Measurements from ENCODE around the gene AADACL4.

The AADACL4 gene

DNA sequence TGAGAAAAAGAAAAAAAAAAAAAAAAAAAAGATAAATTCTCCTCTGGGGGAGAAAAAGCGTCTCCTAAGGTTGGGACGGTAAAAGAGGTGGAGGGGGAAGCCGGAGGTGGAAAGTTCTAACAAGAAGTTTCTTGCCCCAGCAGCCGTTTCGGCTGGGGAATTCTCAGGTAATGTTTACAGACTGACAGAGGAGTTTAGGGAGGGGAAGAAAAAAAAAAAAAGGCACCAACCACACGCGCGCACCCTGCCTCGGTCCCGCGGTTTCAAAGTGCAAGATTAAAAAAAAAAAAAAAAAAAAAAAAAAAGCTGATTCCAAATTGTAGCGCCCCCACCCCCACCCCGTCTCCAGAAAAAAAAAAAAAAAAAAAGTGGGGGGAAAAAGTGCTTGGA, 26.4 kb upstream of the AADACL4 start:
- peak overlapping the region; percentile 82 for H3K4me3 Mint-ChIP-seq
- H3K27ac Mint-ChIP-seq = peak overlapping the region; percentile 95
- peaks cover 73% of the 10 kb centered on the region for H3K4me1 Mint-ChIP-seq (ENCODE audit: low read depth)
- peaks cover 46% of the 10 kb centered on the region for H3K27me3 Mint-ChIP-seq
- no peaks in the 10 kb centered on the region for H3K9me3 Mint-ChIP-seq
- intact Hi-C loops (cut with micrococcal nuclease) = loop anchor here (10.0 kb wide), 2 partner anchors 213 to 273 kb away; no protein-coding TSS in a partner anchor
- peaks cover 5% of the 10 kb centered on the region for H3K36me3 Mint-ChIP-seq (ENCODE audit: low read depth)

DNA sequence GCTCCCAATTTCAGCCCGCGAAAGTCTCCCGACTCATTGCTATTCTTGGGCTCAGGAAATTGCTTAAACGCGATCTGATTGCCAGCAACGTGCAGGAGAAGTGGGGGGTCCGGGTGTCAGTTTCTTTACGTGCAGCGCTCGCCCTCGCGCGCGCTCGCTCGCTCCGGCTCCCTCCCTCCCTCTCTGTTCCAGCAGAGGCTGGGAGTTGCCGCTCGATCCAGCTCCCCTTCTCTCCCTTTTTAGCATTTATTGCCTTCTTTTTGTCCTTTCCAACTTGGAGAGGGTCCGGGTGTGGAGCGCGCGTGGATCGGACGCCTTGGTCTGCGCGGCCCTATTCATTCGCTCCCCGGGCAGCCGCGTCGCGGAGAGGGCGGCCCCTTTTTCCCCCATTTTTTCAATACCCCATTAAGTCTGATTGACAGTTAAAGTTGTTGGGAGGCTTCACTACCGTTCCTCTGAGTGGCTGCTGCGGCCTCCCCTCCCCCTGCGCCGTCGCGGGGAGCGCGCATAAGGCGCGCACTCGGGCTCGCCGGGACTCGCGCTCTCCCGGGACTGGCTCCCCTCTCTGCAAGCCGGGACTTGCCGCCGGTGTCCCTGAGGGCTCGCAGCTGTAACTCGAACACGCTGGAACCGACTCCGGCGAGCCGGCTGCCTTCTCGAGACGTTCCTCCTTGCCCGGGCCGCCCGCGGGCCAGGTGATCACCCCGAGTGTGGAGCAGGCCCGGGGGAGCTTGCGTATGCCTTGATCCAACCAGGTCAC, 25.8 kb upstream of the AADACL4 start, which contains the start of gene DHRS3:
Gene DHRS3 (minus strand): TSS at position 310 of the 760 bp plus-strand sequence. CDS start 862 bp downstream, outside the sequence.
- peaks cover 4% of the 10 kb centered on the region for H3K36me3 Mint-ChIP-seq (ENCODE audit: low read depth)

DNA sequence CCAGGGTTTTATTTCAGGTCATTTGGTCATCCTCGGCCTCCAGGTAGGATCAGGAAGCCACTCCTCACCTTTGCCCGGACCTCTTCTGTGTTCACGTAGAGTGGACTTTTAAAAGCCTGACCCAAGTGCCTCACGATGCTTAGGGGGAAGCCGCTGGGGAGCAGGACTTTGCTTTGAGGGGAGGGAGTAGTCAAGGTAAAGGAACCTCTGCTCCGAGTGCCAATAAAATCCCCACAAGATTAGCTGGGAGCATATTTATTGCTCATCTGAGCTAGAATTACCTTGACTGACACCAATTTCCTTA, 25.3 kb upstream of the AADACL4 start:
- H3K9me3 Mint-ChIP-seq = no peaks in the 10 kb centered on the region
- H3K36me3 Mint-ChIP-seq (ENCODE audit: low read depth) = peaks cover 4% of the 10 kb centered on the region
- peaks cover 64% of the 10 kb centered on the region for H3K4me1 Mint-ChIP-seq (ENCODE audit: low read depth)
- intact Hi-C loops (cut with micrococcal nuclease) = loop anchor here (10.0 kb wide), 2 partner anchors 214 to 274 kb away; no protein-coding TSS in a partner anchor
- H3K4me3 Mint-ChIP-seq = peak overlapping the region; percentile 82
- H3K27ac Mint-ChIP-seq = peak overlapping the region; percentile 95
- H3K27me3 Mint-ChIP-seq = peaks cover 40% of the 10 kb centered on the region

More for the DNA sequence above, 25.8 kb upstream of the AADACL4 start, which contains the start of gene DHRS3:
- Mint-ChIP-seq H3K27ac (peak within 1 kb of the TSS; percentile 95), H3K9me3 (no peaks in the 10 kb centered on the region), H3K4me1 (ENCODE audit: low read depth) (peaks cover 69% of the 10 kb centered on the region), H3K4me3 (peak within 1 kb of the TSS; percentile 82), H3K27me3 (peaks cover 40% of the 10 kb centered on the region)
- intact Hi-C loops (cut with micrococcal nuclease) = loop anchor here (10.0 kb wide), 2 partner anchors 213 to 273 kb away; no protein-coding TSS in a partner anchor

DNA sequence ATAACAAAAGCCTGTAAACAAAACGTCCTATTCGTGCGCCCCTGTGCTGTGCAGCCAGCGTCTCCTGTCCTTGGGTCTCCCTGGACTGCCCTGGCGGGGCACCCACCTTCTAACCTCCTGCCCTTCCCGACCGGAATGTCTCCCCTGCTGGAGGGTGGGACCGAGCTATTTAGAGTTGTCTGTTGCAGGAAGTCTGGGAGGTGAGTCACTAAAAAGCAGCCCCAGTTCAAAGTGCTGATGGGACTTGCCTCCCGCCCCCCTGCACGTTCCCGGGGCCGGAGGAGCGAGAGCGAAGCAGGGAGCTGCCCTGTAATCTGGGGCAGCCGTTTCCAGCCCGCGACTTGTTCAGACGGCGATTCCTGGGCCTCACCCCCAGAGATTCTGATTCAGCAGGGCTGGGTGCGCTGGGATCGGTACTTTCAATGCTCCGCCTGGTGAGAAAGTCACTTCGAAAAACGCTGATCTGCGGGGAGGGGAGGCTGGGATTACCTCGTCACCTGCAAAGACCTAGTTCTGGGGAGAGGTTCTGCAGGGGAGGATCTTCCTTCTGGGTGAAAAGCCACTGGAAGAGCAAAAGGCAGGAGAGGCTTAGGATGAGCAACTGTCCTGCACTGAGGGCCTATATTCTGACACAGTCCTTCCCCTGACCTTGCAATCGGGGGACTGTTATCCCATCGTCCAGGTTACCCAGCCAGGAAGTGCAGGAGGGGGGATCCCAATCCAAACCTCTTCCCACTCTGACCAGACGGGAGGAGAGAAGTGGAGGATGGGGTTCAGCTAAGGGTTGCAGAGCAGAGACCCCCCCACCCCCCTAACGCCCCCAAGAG, 24.7 kb upstream of the AADACL4 start:
- Mint-ChIP-seq H3K4me3 (peak overlapping the region; percentile 82), H3K27ac (peak overlapping the region; percentile 95), H3K4me1 (ENCODE audit: low read depth) (peaks cover 58% of the 10 kb centered on the region), H3K36me3 (ENCODE audit: low read depth) (peaks cover 4% of the 10 kb centered on the region), H3K27me3 (peaks cover 41% of the 10 kb centered on the region), H3K9me3 (no peaks in the 10 kb centered on the region)
- intact Hi-C loops (cut with micrococcal nuclease) = loop anchor here (10.0 kb wide), 2 partner anchors 214 to 274 kb away; no protein-coding TSS in a partner anchor

DNA sequence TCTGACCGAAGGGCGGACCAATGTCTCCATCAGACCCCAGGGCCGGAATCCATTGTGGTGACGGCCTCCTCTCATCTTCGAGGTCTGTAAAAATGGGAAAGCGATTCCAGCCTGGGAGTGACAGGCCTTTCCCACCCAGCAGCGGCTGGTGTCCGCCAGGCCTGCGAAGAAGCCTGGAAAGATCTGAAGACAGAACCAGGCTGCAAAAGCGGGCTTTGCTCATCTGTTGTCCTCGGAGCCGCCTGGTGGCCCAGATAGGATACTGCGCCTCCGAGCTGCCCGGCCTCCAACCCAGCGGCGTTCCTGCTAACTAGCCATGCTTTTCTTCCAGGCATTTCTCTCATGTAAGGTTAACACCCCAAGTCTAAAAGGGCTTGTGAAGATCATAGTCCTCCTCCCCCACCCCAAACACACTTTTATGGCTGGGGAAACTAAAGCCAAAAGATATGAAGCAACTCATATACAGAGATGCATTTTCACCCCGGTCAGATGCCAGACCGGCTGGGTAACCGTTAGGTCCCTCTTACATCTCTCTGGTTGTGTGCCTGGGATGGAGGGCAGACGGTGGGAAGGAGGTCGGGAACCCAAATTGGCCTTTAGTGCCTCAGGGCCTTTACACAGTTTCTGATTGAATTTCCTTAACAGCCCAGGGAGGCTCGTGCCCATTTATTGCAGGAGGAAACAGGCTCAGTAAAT, 23.9 kb upstream of the AADACL4 start:
- H3K27me3 Mint-ChIP-seq = peaks cover 42% of the 10 kb centered on the region
- peaks cover 1% of the 10 kb centered on the region for H3K36me3 Mint-ChIP-seq (ENCODE audit: low read depth)
- no peaks in the 10 kb centered on the region for H3K9me3 Mint-ChIP-seq
- peak overlapping the region; percentile 20 for H3K4me3 Mint-ChIP-seq
- peaks cover 51% of the 10 kb centered on the region for H3K4me1 Mint-ChIP-seq (ENCODE audit: low read depth)
- intact Hi-C loops (cut with micrococcal nuclease) = loop anchor here (5.0 to 10.0 kb wide), 3 partner anchors 68 to 275 kb away; no protein-coding TSS in a partner anchor
- H3K27ac Mint-ChIP-seq = no peak overlapping the region

DNA sequence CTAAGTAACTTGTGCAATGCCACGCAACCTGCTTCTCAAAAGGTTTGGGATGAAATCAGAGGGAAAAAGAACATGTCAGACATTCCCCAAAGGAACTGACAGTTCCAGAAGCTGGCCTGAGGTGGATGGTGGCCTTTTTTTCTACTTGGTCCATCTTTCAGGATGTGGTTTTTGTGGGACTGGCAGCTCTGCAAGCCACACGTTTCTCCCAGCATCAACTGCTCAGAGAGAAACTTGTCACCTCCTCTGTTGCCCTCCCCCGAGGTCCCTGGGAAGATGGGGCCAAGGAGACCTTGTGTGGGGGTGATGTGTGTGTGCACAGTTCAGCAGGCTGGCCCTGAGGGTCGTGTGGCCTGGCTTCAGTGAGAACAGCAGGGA, 23.4 kb upstream of the AADACL4 start:
- intact Hi-C loops (cut with micrococcal nuclease) = loop anchor here (5.0 kb wide), 1 partner anchor 68 kb away; no protein-coding TSS in a partner anchor
- H3K36me3 Mint-ChIP-seq (ENCODE audit: low read depth) = no peaks in the 10 kb centered on the region
- no peak overlapping the region for H3K4me3 Mint-ChIP-seq
- H3K27ac Mint-ChIP-seq = no peak overlapping the region
- H3K4me1 Mint-ChIP-seq (ENCODE audit: low read depth) = peaks cover 45% of the 10 kb centered on the region
- H3K27me3 Mint-ChIP-seq = peaks cover 42% of the 10 kb centered on the region
- no peaks in the 10 kb centered on the region for H3K9me3 Mint-ChIP-seq

DNA sequence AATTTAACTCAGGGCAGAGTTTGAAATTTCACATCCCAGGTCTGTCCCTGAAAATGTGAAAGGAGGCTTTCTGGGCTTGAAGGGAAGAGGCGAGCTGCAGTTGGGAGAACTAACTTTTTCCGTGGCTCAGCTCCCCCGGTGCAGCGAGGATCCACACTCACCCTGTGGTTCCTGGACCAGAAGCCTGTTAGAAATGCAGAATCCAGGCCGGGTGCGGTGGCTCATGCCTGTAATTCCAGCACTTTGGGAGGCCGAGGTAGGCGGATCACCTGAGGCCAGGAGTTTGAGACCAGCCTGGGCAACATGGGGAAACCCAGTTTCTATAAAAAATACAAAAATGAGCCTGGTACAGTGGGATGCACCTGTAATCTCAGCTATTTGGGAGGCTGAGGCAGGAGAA, 23.0 kb upstream of the AADACL4 start:
- peaks cover 41% of the 10 kb centered on the region for H3K4me1 Mint-ChIP-seq (ENCODE audit: low read depth)
- intact Hi-C loops (cut with micrococcal nuclease) = loop anchor here (5.0 kb wide), 1 partner anchor 69 kb away; no protein-coding TSS in a partner anchor
- no peak overlapping the region for H3K4me3 Mint-ChIP-seq
- no peaks in the 10 kb centered on the region for H3K36me3 Mint-ChIP-seq (ENCODE audit: low read depth)
- H3K9me3 Mint-ChIP-seq = no peaks in the 10 kb centered on the region
- H3K27ac Mint-ChIP-seq = no peak overlapping the region
- H3K27me3 Mint-ChIP-seq = peaks cover 42% of the 10 kb centered on the region

DNA sequence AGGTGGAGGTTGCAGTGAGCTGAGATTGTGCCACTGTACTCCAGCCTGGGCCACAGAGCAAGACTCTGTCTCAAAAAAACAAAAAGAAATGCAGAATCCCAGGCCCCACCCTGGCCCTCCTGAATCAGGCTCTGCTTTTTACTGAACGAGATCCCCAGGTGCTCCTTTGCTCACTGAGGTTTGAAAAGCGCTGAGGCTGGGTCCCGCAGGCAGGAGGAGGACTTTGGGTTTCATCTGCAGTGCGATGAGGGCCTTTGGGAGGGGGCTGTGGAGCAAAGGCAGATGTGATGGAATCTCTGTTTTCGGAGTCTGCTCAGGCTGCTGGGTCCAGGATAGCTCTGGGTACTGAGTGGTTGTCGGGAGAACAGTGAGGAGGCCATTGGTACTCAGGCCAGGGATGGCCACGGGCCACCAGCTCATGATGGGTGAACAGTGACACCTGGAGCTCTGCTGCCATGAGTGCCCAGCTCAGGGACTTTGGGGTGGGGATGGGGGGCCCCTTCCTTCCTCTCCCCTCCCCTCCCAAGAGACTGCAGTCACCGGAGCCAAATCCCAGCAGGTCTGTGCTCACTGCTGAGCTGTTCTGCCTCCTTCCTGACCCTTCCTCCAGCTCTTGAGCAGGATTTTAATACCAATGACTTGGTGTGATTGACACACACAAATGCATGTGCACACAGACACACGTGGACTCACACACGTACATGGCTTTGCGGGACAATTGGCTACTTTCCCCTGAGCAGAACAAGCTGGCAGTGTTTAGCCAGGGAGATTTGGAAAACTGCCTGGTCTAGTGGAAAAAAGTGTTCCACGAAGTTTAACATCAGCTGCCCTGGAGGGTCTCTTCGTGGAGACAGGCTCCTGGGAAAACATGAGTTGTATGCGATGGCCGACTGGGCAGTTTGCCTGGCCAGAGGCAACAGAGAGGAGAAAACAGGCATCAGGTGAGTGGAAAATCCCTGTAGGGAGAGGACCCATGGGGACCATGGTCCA, 22.2 kb upstream of the AADACL4 start:
- no peak overlapping the region for H3K27ac Mint-ChIP-seq
- H3K36me3 Mint-ChIP-seq (ENCODE audit: low read depth) = no peaks in the 10 kb centered on the region
- intact Hi-C loops (cut with micrococcal nuclease) = loop anchor here (5.0 kb wide), 1 partner anchor 69 kb away; no protein-coding TSS in a partner anchor
- no peaks in the 10 kb centered on the region for H3K9me3 Mint-ChIP-seq
- no peak overlapping the region for H3K4me3 Mint-ChIP-seq
- peaks cover 34% of the 10 kb centered on the region for H3K4me1 Mint-ChIP-seq (ENCODE audit: low read depth)
- peaks cover 40% of the 10 kb centered on the region for H3K27me3 Mint-ChIP-seq

DNA sequence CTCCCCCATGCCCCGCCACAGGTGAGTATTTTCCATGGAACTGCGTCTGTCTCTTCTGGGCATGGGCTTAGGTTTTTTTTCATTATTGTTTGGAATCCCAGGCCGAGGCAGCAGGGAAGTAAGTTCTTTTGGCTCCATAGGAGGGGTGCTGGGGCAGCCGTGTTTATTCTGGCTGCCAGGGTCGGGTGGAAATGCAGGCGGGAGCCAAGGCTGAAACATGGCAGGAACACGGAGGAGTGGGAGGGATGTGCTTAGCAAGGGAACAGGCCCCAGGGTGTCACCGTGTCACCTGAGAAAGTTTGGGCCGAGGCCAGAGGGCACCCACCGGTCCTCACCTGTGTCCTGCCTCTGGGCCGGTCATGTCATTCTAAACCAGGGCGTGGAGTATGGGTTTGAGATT, 21.4 kb upstream of the AADACL4 start:
- H3K36me3 Mint-ChIP-seq (ENCODE audit: low read depth) = no peaks in the 10 kb centered on the region
- peaks cover 27% of the 10 kb centered on the region for H3K4me1 Mint-ChIP-seq (ENCODE audit: low read depth)
- intact Hi-C loops (cut with micrococcal nuclease) = loop anchor here (5.0 kb wide), 1 partner anchor 70 kb away; no protein-coding TSS in a partner anchor
- H3K4me3 Mint-ChIP-seq = no peak overlapping the region
- no peaks in the 10 kb centered on the region for H3K9me3 Mint-ChIP-seq
- peaks cover 40% of the 10 kb centered on the region for H3K27me3 Mint-ChIP-seq
- no peak overlapping the region for H3K27ac Mint-ChIP-seq

DNA sequence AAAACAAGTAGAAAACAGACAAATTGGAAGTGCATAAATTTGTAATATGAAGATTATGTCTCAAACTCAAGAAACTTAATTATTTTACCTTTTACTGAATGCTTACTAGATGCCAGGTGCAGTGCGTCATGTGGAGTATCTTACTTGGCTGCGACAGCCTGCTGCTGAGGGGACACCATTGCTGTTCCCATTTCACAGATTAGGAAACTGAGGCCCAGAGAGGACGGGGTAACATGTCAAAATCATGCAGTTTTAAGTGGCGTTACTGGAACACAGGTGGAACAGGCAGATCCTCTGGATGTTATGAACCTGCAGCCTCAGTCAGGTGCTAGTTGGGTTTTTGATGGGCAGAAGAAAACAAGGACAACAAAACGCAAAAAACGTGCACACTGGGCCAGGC, 18.6 kb upstream of the AADACL4 start:
- Mint-ChIP-seq H3K36me3 (ENCODE audit: low read depth) (no peaks in the 10 kb centered on the region), H3K27ac (no peak overlapping the region), H3K4me3 (no peak overlapping the region), H3K9me3 (no peaks in the 10 kb centered on the region), H3K4me1 (ENCODE audit: low read depth) (peaks cover 10% of the 10 kb centered on the region), H3K27me3 (peaks cover 19% of the 10 kb centered on the region)
- intact Hi-C loops (cut with micrococcal nuclease) = no loop called here

DNA sequence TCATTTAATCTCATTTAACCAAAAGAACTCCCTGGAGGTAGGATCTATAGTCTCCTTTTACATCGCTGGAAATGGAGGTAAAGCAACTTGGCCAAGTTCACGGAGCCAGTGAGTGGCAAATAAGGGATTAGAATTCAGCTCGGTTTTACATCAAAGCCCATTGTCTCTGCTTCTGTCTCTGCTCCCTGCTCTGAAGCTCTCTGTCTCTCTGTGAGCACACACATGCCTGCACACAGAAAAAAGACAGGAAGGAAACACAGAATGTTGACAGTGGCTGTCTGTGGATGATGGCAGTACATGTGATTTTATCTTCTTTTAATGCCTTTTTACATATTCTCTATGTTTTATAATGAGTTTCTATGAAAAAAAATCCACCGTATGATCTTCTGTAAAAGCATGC, 17.0 kb upstream of the AADACL4 start:
- no peak overlapping the region for H3K4me3 Mint-ChIP-seq
- no peaks in the 10 kb centered on the region for H3K9me3 Mint-ChIP-seq
- peaks cover 25% of the 10 kb centered on the region for H3K4me1 Mint-ChIP-seq (ENCODE audit: low read depth)
- peaks cover 8% of the 10 kb centered on the region for H3K27me3 Mint-ChIP-seq
- intact Hi-C loops (cut with micrococcal nuclease) = no loop called here
- no peaks in the 10 kb centered on the region for H3K36me3 Mint-ChIP-seq (ENCODE audit: low read depth)
- H3K27ac Mint-ChIP-seq = no peak overlapping the region

DNA sequence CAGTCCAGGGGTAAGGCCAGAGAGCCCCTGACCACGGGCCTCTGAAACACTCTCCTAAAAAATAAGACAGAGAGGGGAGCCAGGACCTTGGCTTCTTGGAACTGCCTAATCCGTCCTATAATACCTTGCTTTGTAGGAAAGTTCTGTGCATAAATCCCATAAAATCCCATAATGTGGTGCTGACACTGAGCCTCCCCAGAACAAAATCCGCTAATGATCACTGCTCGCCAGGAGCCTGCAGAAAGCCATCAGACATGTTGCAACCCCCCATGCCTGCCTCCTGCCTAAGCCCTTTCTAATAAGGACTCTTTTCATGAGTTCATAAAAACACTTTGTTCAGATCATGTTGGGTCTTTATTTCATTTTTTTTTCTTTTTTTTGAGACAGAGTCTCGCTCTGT, 16.6 kb upstream of the AADACL4 start:
- Mint-ChIP-seq H3K27ac (no peak overlapping the region), H3K4me1 (ENCODE audit: low read depth) (peaks cover 29% of the 10 kb centered on the region), H3K4me3 (no peak overlapping the region), H3K36me3 (ENCODE audit: low read depth) (no peaks in the 10 kb centered on the region), H3K9me3 (no peaks in the 10 kb centered on the region), H3K27me3 (peaks cover 5% of the 10 kb centered on the region)
- intact Hi-C loops (cut with micrococcal nuclease) = no loop called here

Measured in dendritic cell treated with granulocyte-macrophage colony-stimulating factor and Interleukin-4, amounts not matched to agents 40 ng/mL and 50 ng/mL, for 4 days (primary cell).